A549 (cell line): ENCODE measurements around the gene TOB2. TPM values are rescaled to one million over a fixed set of nuclear protein-coding genes. Genes with fewer than 3 reads are reported as not detected.

ENCODE experiments used
- ATAC-seq, 2 experiments: fragments of 200-7000 bp in 1 of 2; fragments of >200 bp in 1 of 2; cut with Nextera tagmentation in 1 of 2; cut with Tn5 transposase in 1 of 2; 3 replicates each; pipeline versions ENCODE4 v1.8.0 to v1.9.1; 2018 to 2020; ENCODE audit warnings: mild to moderate bottlenecking in 1 of 2, moderate library complexity in 1 of 2
- CTCF ChIA-PET: fragments of 300-600 bp; sonication (Branson Sonifier 250); formaldehyde crosslinking; extraction: SDS; loops from one replicate; lab custom pipeline; 2021; ENCODE audit warnings: antibody characterized with exemption, inconsistent platforms; lab: Yijun Ruan, JAX
- POLR2A ChIA-PET: fragments of 350-600 bp; formaldehyde crosslinking; extraction: SDS; loops from one replicate; lab custom pipeline; 2021; ENCODE audit warnings: antibody characterized with exemption, inconsistent platforms; lab: Yijun Ruan, JAX
- DNase-seq, 2 experiments: peaks; one replicate each; pipeline versions ENCODE4 v3.0.0 to v3.0.0-alpha.2; 2011 to 2016; ENCODE audit warnings: low read depth in 1 of 2, low spot score in 1 of 2
- FAIRE-seq: peaks from 2 replicates; lab custom pipeline; 2011; peaks lifted over from hg19 to GRCh38; lab: Jason Lieb, UNC
- H3K27ac ChIP-seq, 2 experiments: fragments of >200 bp; sonication (Bioruptor Twin); formaldehyde crosslinking; 3 replicates each; pipeline ENCODE4 v1.5.1; 2016 to 2017
- H3K4me1 ChIP-seq: fragments of >200 bp; sonication (Bioruptor Twin); formaldehyde crosslinking; 3 replicates; pipeline ENCODE4 v1.6.1; 2016
- H3K4me2 ChIP-seq: fragments of >200 bp; sonication (Bioruptor Twin); formaldehyde crosslinking; 3 replicates; pipeline ENCODE4 v1.6.1; 2016
- H3K4me3 ChIP-seq: fragments of >200 bp; sonication (Bioruptor Twin); formaldehyde crosslinking; 3 replicates; pipeline ENCODE4 v1.5.1; 2016
- H3K9me3 ChIP-seq: fragments of >200 bp; sonication (Bioruptor Twin); formaldehyde crosslinking; 3 replicates; pipeline ENCODE4 v1.6.1; 2016
- BHLHE40 ChIP-seq: IDR thresholded peaks from 2 replicates; pipeline ENCODE4 v1.6.1; 2012; ENCODE audit warnings: low read depth, low read length, inconsistent platforms
- CBX8 ChIP-seq: fragments of 200-600 bp; sonication (generic); IDR thresholded peaks from 2 replicates; pipeline ENCODE4 v1.6.1; 2016
- CHD2 ChIP-seq: fragments of 150-350 bp; IDR thresholded peaks from 2 replicates; pipeline ENCODE4 v1.6.1; 2014; ENCODE audit warnings: low read length; ENCODE audit not compliant: partially characterized antibody
- E2F6 ChIP-seq: IDR thresholded peaks from 2 replicates; pipeline ENCODE4 v1.6.1; 2012; ENCODE audit warnings: low read depth, borderline replicate concordance
- EHF ChIP-seq: fragments of 250-450 bp; sonication (Bioruptor Pico); IDR thresholded peaks from 2 replicates; pipeline ENCODE4 v1.5.0; 2020; ENCODE audit warnings: mild to moderate bottlenecking
- FOSL2 ChIP-seq, 2 experiments: fragments of 450-650 bp in 1 of 2; fragments of >200 bp in 1 of 2; sonication (Bioruptor Twin) in 1 of 2; formaldehyde crosslinking; IDR thresholded peaks; 2 replicates each; pipeline versions ENCODE4 v1.5.0 to v1.6.1; 2016 to 2020; ENCODE audit warnings: mild to moderate bottlenecking in 1 of 2, moderate library complexity in 1 of 2
- HDAC2 ChIP-seq: fragments of 200-600 bp; sonication (generic); IDR thresholded peaks from 2 replicates; pipeline ENCODE4 v1.6.1; 2016
- HEYL ChIP-seq: fragments of 250-450 bp; sonication (Bioruptor Pico); IDR thresholded peaks from 2 replicates; pipeline ENCODE4 v1.8.0; 2021; ENCODE audit warnings: mild to moderate bottlenecking, moderate library complexity
- HMGXB4 ChIP-seq: fragments of 250-450 bp; sonication (Bioruptor Pico); IDR thresholded peaks from 2 replicates; pipeline ENCODE4 v1.5.0; 2021; ENCODE audit warnings: mild to moderate bottlenecking, moderate library complexity, borderline replicate concordance
- HOXB5 ChIP-seq: fragments of 250-450 bp; sonication (Bioruptor Pico); IDR thresholded peaks from 2 replicates; pipeline ENCODE4 v1.5.0; 2020; ENCODE audit warnings: mild to moderate bottlenecking, moderate library complexity
- KDM1A ChIP-seq: fragments of 200-600 bp; sonication (generic); IDR thresholded peaks from 2 replicates; pipeline ENCODE4 v1.6.1; 2016; ENCODE audit warnings: low read depth, mild to moderate bottlenecking
- KDM5A ChIP-seq: fragments of 200-600 bp; sonication (generic); IDR thresholded peaks from 2 replicates; pipeline ENCODE4 v1.6.1; 2016; ENCODE audit warnings: antibody characterized with exemption, mild to moderate bottlenecking
- MAFK ChIP-seq: fragments of 450-650 bp; IDR thresholded peaks from 2 replicates; pipeline ENCODE4 v1.6.1; 2014; ENCODE audit not compliant: partially characterized antibody
- MYC ChIP-seq: IDR thresholded peaks from 2 replicates; pipeline ENCODE4 v1.6.1; 2012; ENCODE audit warnings: mild to moderate bottlenecking, inconsistent platforms, low read length, improper control_type of control experiment, borderline replicate concordance
- NFE2L2 ChIP-seq: fragments of 150-350 bp; conservative IDR thresholded peaks from 2 replicates; pipeline ENCODE4 v1.6.1; 2014; ENCODE audit warnings: low read length
- PHF8 ChIP-seq: fragments of 200-600 bp; sonication (generic); IDR thresholded peaks from 2 replicates; pipeline ENCODE4 v1.6.1; 2016; ENCODE audit warnings: low read depth, mild to moderate bottlenecking, antibody characterized with exemption, moderate library complexity, borderline replicate concordance
- POLR2AphosphoS2 ChIP-seq: conservative IDR thresholded peaks from 2 replicates; pipeline ENCODE4 v1.6.1; 2012; ENCODE audit warnings: low read length, improper control_type of control experiment, inconsistent platforms
- RAD21 ChIP-seq, 2 experiments: fragments of >200 bp in 1 of 2; sonication (Bioruptor Twin) in 1 of 2; formaldehyde crosslinking in 1 of 2; IDR thresholded peaks in 1 of 2; conservative IDR thresholded peaks in 1 of 2; 2 replicates in 1 of 2; 3 replicates in 1 of 2; pipeline ENCODE4 v1.6.1; 2012 to 2018; ENCODE audit warnings: inconsistent platforms in 1 of 2
- RARB ChIP-seq: fragments of 250-450 bp; sonication (Bioruptor Pico); IDR thresholded peaks from 2 replicates; pipeline ENCODE4 v1.8.0; 2021; ENCODE audit warnings: mild to moderate bottlenecking, moderate library complexity
- SMC3 ChIP-seq: fragments of >200 bp; sonication (Bioruptor Twin); formaldehyde crosslinking; IDR thresholded peaks from 3 replicates; pipeline ENCODE4 v1.6.1; 2018; ENCODE audit warnings: inconsistent platforms
- SREBF2 ChIP-seq: fragments of 450-650 bp; IDR thresholded peaks from 2 replicates; pipeline ENCODE4 v1.6.1; 2014; ENCODE audit warnings: mild to moderate bottlenecking, moderate library complexity
- TFCP2L1 ChIP-seq: fragments of 250-450 bp; sonication (Bioruptor Pico); IDR thresholded peaks from 2 replicates; pipeline ENCODE4 v1.5.0; 2021; ENCODE audit warnings: mild to moderate bottlenecking
- TP53 ChIP-seq: fragments of 250-450 bp; sonication (Bioruptor Pico); IDR thresholded peaks from 2 replicates; pipeline ENCODE4 v1.5.0; 2021; ENCODE audit warnings: mild to moderate bottlenecking, moderate library complexity
- ZC3H11A ChIP-seq: fragments of 450-650 bp; IDR thresholded peaks from 2 replicates; pipeline ENCODE4 v1.6.1; 2014; ENCODE audit warnings: antibody characterized with exemption, mild to moderate bottlenecking
- ZFP36 ChIP-seq: fragments of 450-650 bp; IDR thresholded peaks from 2 replicates; pipeline ENCODE4 v1.6.1; 2014; ENCODE audit warnings: borderline replicate concordance; ENCODE audit not compliant: partially characterized antibody
- ZSCAN20 ChIP-seq: fragments of 250-450 bp; sonication (Bioruptor Pico); IDR thresholded peaks from 2 replicates; pipeline ENCODE4 v1.8.0; 2022; ENCODE audit warnings: mild to moderate bottlenecking, moderate library complexity
- WGBS: methylation state at CpG from one replicate; pipeline ENCODE4 v1.1.6; 2017; ENCODE audit errors: missing lambda C conversion rate; 5-methylcytosine and 5-hydroxymethylcytosine counted together
- polyA plus RNA-seq, 4 experiments: library from polyadenylated mRNA; depleted of rRNA in 3 of 4; stranded (reverse); fragments of >200 nt; fragmentation: RNase III in 1 of 4; extraction: RNeasy Plus Mini Kit Qiagen cat#74134 plus additional on column Dnase treatment in 1 of 4; gene quantifications; 2 replicates in 3 of 4; 3 replicates in 1 of 4; pipeline ENCODE4 v1.2.3, GENCODE V29; 2011 to 2017
- TF ChIP-seq, protein P1 (sequence below): fragments of 450-650 bp; IDR thresholded peaks from 2 replicates; pipeline ENCODE4 v1.6.1; 2014; ENCODE audit warnings: antibody characterized with exemption
- TF ChIP-seq, protein P2 (sequence below): IDR thresholded peaks from 2 replicates; pipeline ENCODE4 v1.6.1; 2012

TOB2 gene
- polyA plus RNA-seq, 2 of the 4 experiments (the other 2 are of a cell fraction): 11.4 to 14.7 TPM

GRCh38 chr22:41408665-41409064, 37.9 kb downstream of the TOB2 start:
- ChIA-PET CTCF (interaction anchor here (0.6 to 9.7 kb wide), 2 partner anchors 80 to 109 kb away, joined by 3 to 196 read pairs; no protein-coding TSS in a partner anchor), POLR2A (interaction anchor here (0.6 to 1.2 kb wide), 2 partner anchors 27 to 34 kb away, joined by 3 read pairs; partner anchors contain the start of gene TEF)
- DNase-seq: no peak
- no peak overlapping the region for H3K4me2 ChIP-seq
- no peak for ATAC-seq
- H3K9me3 ChIP-seq: no peaks in the 10 kb centered on the region
- no peak overlapping the region for H3K27ac ChIP-seq
- WGBS: 76% methylated on average over 8 of the region's 8 CpGs
- peaks cover 7% of the 10 kb centered on the region; the same call in 2 of the 3 replicates for H3K4me1 ChIP-seq
- FAIRE-seq: no peak
- TF ChIP-seq EHF (CRISPR knock-in tag) (no peak), SREBF2 (no peak)
- H3K4me3 ChIP-seq: no peak overlapping the region

- WGBS: 97% methylated on average over 3 of the region's 3 CpGs
- H3K4me2 ChIP-seq: no peak overlapping the region
- H3K9me3 ChIP-seq: no peaks in the 10 kb centered on the region
- POLR2A ChIA-PET: no interaction called here
- TF ChIP-seq TFCP2L1 (CRISPR knock-in tag): no peak
- TF ChIP-seq CBX8: no peak
- TF ChIP-seq, protein P1, sequence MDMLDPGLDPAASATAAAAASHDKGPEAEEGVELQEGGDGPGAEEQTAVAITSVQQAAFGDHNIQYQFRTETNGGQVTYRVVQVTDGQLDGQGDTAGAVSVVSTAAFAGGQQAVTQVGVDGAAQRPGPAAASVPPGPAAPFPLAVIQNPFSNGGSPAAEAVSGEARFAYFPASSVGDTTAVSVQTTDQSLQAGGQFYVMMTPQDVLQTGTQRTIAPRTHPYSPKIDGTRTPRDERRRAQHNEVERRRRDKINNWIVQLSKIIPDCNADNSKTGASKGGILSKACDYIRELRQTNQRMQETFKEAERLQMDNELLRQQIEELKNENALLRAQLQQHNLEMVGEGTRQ: no peak
- TF ChIP-seq, protein P2, sequence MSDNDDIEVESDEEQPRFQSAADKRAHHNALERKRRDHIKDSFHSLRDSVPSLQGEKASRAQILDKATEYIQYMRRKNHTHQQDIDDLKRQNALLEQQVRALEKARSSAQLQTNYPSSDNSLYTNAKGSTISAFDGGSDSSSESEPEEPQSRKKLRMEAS: no peak
- no peak for TF ChIP-seq HEYL (CRISPR knock-in tag)
- TF ChIP-seq HMGXB4 (CRISPR knock-in tag): no peak
- TF ChIP-seq FOSL2 (IDR thresholded peaks at IDR 0.05): no peak
- no peak for TF ChIP-seq FOSL2 (CRISPR knock-in tag; IDR thresholded peaks at IDR 0.05)
- TF ChIP-seq TP53 (CRISPR knock-in tag): no peak
- no peak for TF ChIP-seq MAFK
- no peak for TF ChIP-seq SMC3
- TF ChIP-seq ZSCAN20 (CRISPR knock-in tag): no peak
- TF ChIP-seq HDAC2: no peak
- peaks cover 5% of the 10 kb centered on the region for H3K4me1 ChIP-seq
- FAIRE-seq (no peak), ATAC-seq (no peak), DNase-seq (no peak)
- no peak overlapping the region for H3K27ac ChIP-seq
- CTCF ChIA-PET: interaction anchor here (0.9 to 9.7 kb wide), 2 partner anchors 94 to 110 kb away, joined by 3 to 196 read pairs; no protein-coding TSS in a partner anchor
- H3K4me3 ChIP-seq: no peak overlapping the region
These were observed 39.2 kb downstream of the TOB2 start for GRCh38 chr22:41407433-41407832.

DNA sequence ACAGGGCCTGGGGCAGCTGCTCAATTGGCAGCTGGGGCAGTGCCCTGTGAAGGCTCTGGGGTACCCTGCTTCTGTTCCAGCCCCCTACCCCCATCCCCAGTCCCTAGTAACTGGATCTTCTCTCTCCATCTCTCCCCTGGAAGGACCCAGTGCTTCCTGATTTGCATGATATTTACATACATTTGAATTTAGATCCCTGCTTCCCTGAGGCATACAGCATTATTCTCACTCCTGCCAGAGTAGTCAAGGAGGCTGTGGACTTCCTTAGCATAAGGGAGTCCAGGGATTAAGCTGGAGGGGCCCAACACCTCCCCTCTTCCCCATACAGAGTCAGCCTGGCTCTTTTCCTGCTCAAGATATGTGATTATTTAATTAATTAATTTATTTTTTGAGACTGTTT, 40.2 kb downstream of the TOB2 start:
- H3K4me3 ChIP-seq: no peak overlapping the region
- ATAC-seq (no peak), FAIRE-seq (no peak), DNase-seq (no peak)
- no peak overlapping the region for H3K4me2 ChIP-seq
- no peak overlapping the region for H3K27ac ChIP-seq
- CTCF ChIA-PET: interaction anchor here (0.9 to 9.7 kb wide), 2 partner anchors 95 to 111 kb away, joined by 3 to 196 read pairs; no protein-coding TSS in a partner anchor
- H3K4me1 ChIP-seq: peaks cover 13% of the 10 kb centered on the region
- no peaks in the 10 kb centered on the region for H3K9me3 ChIP-seq
- POLR2A ChIA-PET: no interaction called here
- TF ChIP-seq NFE2L2 (no peak), POLR2AphosphoS2 (no peak), KDM5A (no peak)

DNA sequence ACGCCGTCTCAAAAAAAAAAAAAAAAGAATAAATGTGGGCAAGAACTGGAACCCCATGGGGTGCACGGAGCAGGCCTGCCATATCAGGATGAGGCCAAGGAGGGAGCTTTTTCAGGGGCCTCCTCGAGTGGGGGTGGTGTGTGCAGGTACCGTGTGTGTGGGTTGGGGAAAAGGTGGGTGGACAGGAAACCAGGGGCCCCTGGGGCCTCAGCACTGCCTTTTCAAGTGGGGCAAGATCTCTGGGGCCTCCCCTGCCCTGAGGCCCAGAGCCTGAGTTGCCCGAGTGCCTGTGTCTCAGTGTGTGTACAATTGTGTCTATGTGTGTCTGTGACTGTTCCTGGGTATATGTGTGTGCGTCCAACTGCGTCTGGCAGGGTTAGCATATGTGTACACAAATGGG, 41.0 kb downstream of the TOB2 start:
- H3K27ac ChIP-seq: no peak overlapping the region
- no peaks in the 10 kb centered on the region for H3K9me3 ChIP-seq
- ATAC-seq: no peak
- ChIA-PET POLR2A (interaction anchor here (1.0 to 1.2 kb wide), 2 partner anchors 23 to 41 kb away, joined by 3 to 6 read pairs; partner anchors contain the start of gene TOB2), CTCF (interaction anchor here (0.7 to 9.7 kb wide), 5 partner anchors 103 to 191 kb away, joined by 3 to 196 read pairs (median 6); no protein-coding TSS in a partner anchor)
- peaks cover 13% of the 10 kb centered on the region for H3K4me1 ChIP-seq
- H3K4me3 ChIP-seq: no peak overlapping the region
- 79% methylated on average over 8 of the region's 8 CpGs for WGBS
- no peak for FAIRE-seq
- no peak for DNase-seq
- H3K4me2 ChIP-seq: no peak overlapping the region
- TF ChIP-seq TP53 (CRISPR knock-in tag) (no peak), RAD21 (conservative IDR thresholded peaks at IDR 0.05 in 1 of 2, IDR thresholded peaks at IDR 0.05 in 1 of 2) (no peak), BHLHE40 (no peak), EHF (CRISPR knock-in tag) (no peak), ZFP36 (no peak), ZC3H11A (no peak), E2F6 (no peak), MAFK (no peak), HOXB5 (CRISPR knock-in tag) (no peak), CHD2 (no peak), PHF8 (no peak), KDM1A (no peak), RARB (CRISPR knock-in tag) (no peak), MYC (no peak)
- TF ChIP-seq, protein P1: no peak
